Uterus (tissue), 2 donors: ENCODE measurements around the gene DPP6.

Source experiments
- CTCF ChIP-seq, 4 experiments: fragments of 200-600 bp in 2 of 4; fragments of 450-650 bp in 2 of 4; sonication (generic) in 2 of 4; IDR thresholded peaks; one replicate each; pipeline ENCODE4 v1.5.1; 2016 to 2019; ENCODE audit warnings: antibody characterized with exemption in 4 of 4, mild to moderate bottlenecking in 2 of 4, moderate library complexity in 1 of 4
- POLR2A ChIP-seq, 2 donors: fragments of 450-650 bp; IDR thresholded peaks; one replicate each; pipeline ENCODE4 v1.6.1; 2016; ENCODE audit warnings: antibody characterized with exemption in 2 of 2, mild to moderate bottlenecking in 1 of 2, moderate library complexity in 1 of 2

- TF ChIP-seq POLR2A (IDR thresholded peaks at IDR 0.05) (no peak), CTCF (IDR thresholded peaks at IDR 0.05) (no peak)
Measured at GRCh38 chr7:154353355-154353767, 301.2 kb downstream of the DPP6 start.
